ENCODE measurements around the gene LILRB3. TPM values are rescaled to one million over a fixed set of nuclear protein-coding genes. Genes with fewer than 3 reads are reported as not detected.
"Not testable (repeated sequence)": the region's sequence is repeated elsewhere in the genome, so short reads cannot be mapped to it uniquely, and the experiment has no call there.

LILRB3 gene
- 1 to 10 TPM; 1.7 to 5.1 TPM for total RNA-seq
- polyA plus RNA-seq (ENCODE audit: insufficient read length in 2 of 2) = under 1 TPM; 0.59 to 0.86 TPM
- long read RNA-seq, donor 1 = 0 reads
- long read RNA-seq, donor 2 = 0 reads
- long read RNA-seq, donor 3 = 0 reads
- long read RNA-seq, donor 4 = 0 reads

DNA sequence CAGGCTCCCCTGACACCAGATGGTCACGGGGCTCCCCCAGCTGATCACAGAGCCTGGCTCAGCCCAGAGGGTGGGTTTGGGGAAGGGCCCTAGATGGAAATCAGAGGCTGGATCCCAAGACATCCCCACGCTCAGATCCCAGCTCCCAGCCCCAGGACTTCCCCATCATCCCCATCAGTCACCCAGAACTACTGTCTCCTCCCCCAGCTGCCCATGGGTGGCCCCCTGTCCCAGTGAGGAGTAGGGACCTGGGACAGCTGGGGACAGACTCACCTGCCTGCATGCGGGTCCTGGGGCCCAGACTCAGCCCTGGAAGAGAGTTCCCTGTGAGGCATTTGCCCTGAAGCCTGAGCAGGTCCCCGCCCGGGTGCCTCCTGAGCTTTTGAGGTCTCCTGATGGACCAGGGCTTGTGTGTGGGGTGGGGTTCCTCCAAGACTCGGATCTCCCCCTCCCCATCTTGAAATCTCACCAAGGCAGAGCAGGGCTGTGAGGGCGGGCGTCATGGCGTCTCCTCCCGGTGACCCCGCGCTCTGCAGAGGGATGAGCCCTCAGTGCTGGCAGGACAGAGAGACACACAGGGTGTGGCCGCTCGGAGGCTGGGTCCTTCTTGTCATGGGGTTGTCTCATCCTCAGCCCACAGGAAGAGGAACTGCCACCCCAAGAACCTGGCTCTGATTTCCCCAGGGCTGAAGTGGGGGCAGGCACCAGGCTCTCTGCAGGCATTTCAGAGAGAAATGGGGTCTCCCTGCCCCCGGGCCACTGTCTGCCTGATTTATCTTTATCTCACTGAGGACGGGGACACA is at the start of gene LILRB3:
Gene LILRB3 (minus strand): TSS at position 534 of the 803 bp plus-strand sequence. CDS start 31 bp downstream, at position 503.
- not testable (repeated sequence) for H3K4me1 ChIP-seq (ENCODE audit: control insufficient read depth, insufficient read depth, low read length); H3K27ac ChIP-seq (ENCODE audit: low read depth, low read length); H3K36me3 ChIP-seq (ENCODE audit: control insufficient read depth, insufficient read depth, low read length); H3K27me3 ChIP-seq (ENCODE audit: control insufficient read depth, insufficient read depth, low read length); H3K9me3 ChIP-seq (ENCODE audit: control insufficient read depth, insufficient read depth, low read length); DNase-seq (ENCODE audit: low read depth in 4 of 6, low spot score in 6 of 6); H3K4me3 ChIP-seq (ENCODE audit: low read depth, low read length)
- WGBS (ENCODE audit: insufficient coverage) = 43% methylated on average over 3 of the region's 16 CpGs

DNA sequence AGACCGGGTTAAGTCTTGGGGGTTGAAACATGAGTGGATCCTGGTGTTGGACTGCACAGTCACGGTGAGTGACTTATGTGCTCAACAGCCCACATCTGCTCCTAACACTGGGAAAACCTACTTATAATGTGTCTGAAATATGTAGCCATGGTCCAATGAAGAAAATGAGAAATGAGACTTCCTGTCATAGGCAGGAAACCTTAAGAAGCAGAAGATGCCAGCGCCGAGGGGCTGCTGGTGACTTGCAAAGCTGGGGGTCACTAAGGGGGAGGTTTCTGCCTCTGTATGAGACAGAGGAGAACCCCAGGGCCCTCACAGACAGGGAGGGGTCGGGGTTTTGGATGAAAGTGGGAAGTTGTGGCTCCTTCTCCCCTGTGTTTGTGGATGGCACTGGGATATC is 49.4 kb upstream of the LILRB3 start:
- H3K36me3 ChIP-seq (ENCODE audit: control insufficient read depth, insufficient read depth, low read length); H3K27me3 ChIP-seq (ENCODE audit: control insufficient read depth, insufficient read depth, low read length); H3K4me3 ChIP-seq (ENCODE audit: low read depth, low read length); H3K9me3 ChIP-seq (ENCODE audit: control insufficient read depth, insufficient read depth, low read length); DNase-seq (ENCODE audit: low read depth in 4 of 6, low spot score in 6 of 6); H3K4me1 ChIP-seq (ENCODE audit: control insufficient read depth, insufficient read depth, low read length); H3K27ac ChIP-seq (ENCODE audit: low read depth, low read length): not testable (repeated sequence)
- 83% methylated on average over 2 of the region's 5 CpGs for WGBS (ENCODE audit: insufficient coverage)

DNA sequence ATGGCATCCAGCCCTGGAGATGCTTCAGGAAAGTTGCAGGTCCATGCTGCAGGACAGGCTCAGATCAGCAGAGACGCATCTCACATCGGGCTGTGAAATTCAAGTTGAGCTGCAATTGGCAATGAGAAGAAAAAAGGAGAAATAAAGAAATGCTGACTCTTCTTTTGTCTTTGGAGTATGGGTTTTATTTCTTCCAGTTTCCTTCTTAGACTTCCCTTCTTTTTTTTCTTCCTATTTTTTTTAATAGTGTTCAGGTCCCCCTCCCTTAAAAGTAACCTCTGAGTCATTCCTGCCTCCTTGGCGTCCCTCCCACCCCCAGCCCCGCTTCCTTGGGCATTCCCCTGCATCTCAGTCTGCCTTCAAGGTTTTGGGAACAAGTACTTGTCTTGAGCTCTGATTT is 48.8 kb upstream of the LILRB3 start:
- no CpG with 5 or more reads among the region's 4 CpGs for WGBS (ENCODE audit: insufficient coverage)
- H3K4me3 ChIP-seq (ENCODE audit: low read depth, low read length); H3K27me3 ChIP-seq (ENCODE audit: control insufficient read depth, insufficient read depth, low read length); H3K36me3 ChIP-seq (ENCODE audit: control insufficient read depth, insufficient read depth, low read length); DNase-seq (ENCODE audit: low read depth in 4 of 6, low spot score in 6 of 6); H3K27ac ChIP-seq (ENCODE audit: low read depth, low read length); H3K4me1 ChIP-seq (ENCODE audit: control insufficient read depth, insufficient read depth, low read length); H3K9me3 ChIP-seq (ENCODE audit: control insufficient read depth, insufficient read depth, low read length): not testable (repeated sequence)

DNA sequence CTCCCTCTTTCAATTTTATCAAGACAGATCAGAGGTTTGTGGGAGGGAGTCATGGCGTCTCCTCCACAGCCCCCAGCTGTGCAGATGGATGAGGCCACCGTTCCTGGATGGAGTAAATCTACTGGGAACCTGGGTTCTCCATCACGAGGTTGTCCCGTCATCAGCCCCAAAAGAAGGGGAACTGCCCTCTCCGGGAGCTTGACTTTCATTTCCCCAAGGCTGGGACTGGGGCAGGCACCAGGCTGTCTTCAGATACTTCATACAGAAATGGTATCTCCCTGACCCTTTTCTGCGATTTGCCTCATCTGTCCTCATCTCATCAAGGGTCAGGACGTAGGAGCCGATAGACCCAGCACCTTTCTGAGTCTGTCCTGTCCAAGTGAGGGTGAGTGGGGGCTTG is 48.3 kb upstream of the LILRB3 start:
- Histone ChIP-seq H3K4me3 (ENCODE audit: low read depth, low read length) (no peak overlapping the region), H3K4me1 (ENCODE audit: control insufficient read depth, insufficient read depth, low read length) (no peaks in the 10 kb centered on the region), H3K36me3 (ENCODE audit: control insufficient read depth, insufficient read depth, low read length) (no peaks in the 10 kb centered on the region), H3K27me3 (ENCODE audit: control insufficient read depth, insufficient read depth, low read length) (no peaks in the 10 kb centered on the region), H3K9me3 (ENCODE audit: control insufficient read depth, insufficient read depth, low read length) (no peaks in the 10 kb centered on the region), H3K27ac (ENCODE audit: low read depth, low read length) (no peak overlapping the region)
- DNase-seq (ENCODE audit: low read depth in 4 of 6, low spot score in 6 of 6) = no peak
- WGBS (ENCODE audit: insufficient coverage) = 75% methylated on average over 5 of the region's 8 CpGs

DNA sequence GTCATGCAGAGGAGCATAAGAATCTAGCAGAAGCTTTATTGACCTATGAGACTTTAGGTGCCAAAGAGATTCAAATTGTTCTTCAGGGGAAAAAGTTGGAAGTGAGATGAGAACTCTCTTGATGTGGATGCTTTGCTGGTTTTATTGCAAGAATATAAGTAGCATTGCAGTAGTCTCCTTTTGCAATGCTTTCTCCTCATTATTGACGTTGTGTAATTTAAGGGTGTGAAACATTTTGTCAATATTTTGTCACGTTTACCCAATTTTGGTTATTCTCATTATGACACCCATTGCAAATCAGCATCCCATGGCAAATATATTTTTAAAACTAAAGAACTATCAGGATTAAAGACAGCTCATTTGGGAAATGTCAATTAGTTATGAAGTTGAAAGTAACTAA is 46.1 kb upstream of the LILRB3 start:
- Histone ChIP-seq H3K36me3 (ENCODE audit: control insufficient read depth, insufficient read depth, low read length) (no peaks in the 10 kb centered on the region), H3K27ac (ENCODE audit: low read depth, low read length) (no peak overlapping the region), H3K4me1 (ENCODE audit: control insufficient read depth, insufficient read depth, low read length) (no peaks in the 10 kb centered on the region), H3K4me3 (ENCODE audit: low read depth, low read length) (no peak overlapping the region), H3K9me3 (ENCODE audit: control insufficient read depth, insufficient read depth, low read length) (no peaks in the 10 kb centered on the region), H3K27me3 (ENCODE audit: control insufficient read depth, insufficient read depth, low read length) (no peaks in the 10 kb centered on the region)
- no peak for DNase-seq (ENCODE audit: low read depth in 4 of 6, low spot score in 6 of 6)
- no CpG with 5 or more reads among the region's 2 CpGs for WGBS (ENCODE audit: insufficient coverage)

DNA sequence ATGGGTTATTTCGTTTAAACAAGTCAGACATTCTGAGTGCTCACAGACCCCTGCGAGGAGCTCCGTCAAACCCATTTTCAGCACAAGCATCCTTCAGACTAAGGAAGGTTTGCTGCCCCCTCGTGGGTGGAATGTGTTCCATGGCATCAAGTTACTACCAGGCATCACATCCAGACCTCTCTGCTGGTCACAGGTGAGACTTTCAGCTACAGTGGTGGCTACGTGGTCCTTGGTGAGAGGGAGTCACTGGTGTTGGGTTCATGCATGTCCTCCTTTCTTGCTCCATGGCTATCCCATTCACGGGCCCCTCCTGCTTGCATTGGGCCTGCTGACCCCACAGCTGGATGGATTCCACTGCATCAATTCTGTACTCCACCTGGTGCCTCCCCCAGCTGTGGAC is 43.3 kb upstream of the LILRB3 start:
- Histone ChIP-seq H3K27me3 (ENCODE audit: control insufficient read depth, insufficient read depth, low read length) (no peaks in the 10 kb centered on the region), H3K27ac (ENCODE audit: low read depth, low read length) (no peak overlapping the region), H3K4me3 (ENCODE audit: low read depth, low read length) (no peak overlapping the region), H3K9me3 (ENCODE audit: control insufficient read depth, insufficient read depth, low read length) (no peaks in the 10 kb centered on the region), H3K36me3 (ENCODE audit: control insufficient read depth, insufficient read depth, low read length) (no peaks in the 10 kb centered on the region), H3K4me1 (ENCODE audit: control insufficient read depth, insufficient read depth, low read length) (no peaks in the 10 kb centered on the region)
- 0% methylated on average over 2 of the region's 6 CpGs for WGBS (ENCODE audit: insufficient coverage)
- peak in 5 of 6 donors; percentile 10 to 81 (median 29) for DNase-seq (ENCODE audit: low read depth in 4 of 6, low spot score in 6 of 6)

DNA sequence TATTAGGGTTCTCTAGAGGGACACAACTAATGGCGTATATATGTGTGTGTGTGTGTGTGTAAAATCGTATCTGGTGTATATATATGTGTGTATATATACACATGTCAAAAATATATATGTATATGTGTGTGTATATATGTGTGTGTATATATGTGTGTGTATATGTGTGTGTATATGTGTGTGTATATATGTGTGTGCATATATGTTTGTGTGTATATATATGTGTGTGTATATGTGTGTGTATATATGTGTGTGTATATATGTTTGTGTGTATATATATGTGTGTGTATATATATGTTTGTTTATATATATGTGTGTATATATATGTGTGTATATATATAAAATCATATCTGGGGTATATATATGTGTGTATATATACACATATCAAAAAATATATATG is 39.7 kb upstream of the LILRB3 start:
- H3K27me3 ChIP-seq (ENCODE audit: control insufficient read depth, insufficient read depth, low read length) = no peaks in the 10 kb centered on the region
- DNase-seq (ENCODE audit: low read depth in 4 of 6, low spot score in 6 of 6) = no peak
- WGBS (ENCODE audit: insufficient coverage) = 80% methylated on average over 1 of the region's 2 CpGs
- H3K9me3 ChIP-seq (ENCODE audit: control insufficient read depth, insufficient read depth, low read length) = no peaks in the 10 kb centered on the region
- H3K4me1 ChIP-seq (ENCODE audit: control insufficient read depth, insufficient read depth, low read length) = no peaks in the 10 kb centered on the region
- no peak overlapping the region for H3K27ac ChIP-seq (ENCODE audit: low read depth, low read length)
- H3K4me3 ChIP-seq (ENCODE audit: low read depth, low read length) = no peak overlapping the region
- no peaks in the 10 kb centered on the region for H3K36me3 ChIP-seq (ENCODE audit: control insufficient read depth, insufficient read depth, low read length)

DNA sequence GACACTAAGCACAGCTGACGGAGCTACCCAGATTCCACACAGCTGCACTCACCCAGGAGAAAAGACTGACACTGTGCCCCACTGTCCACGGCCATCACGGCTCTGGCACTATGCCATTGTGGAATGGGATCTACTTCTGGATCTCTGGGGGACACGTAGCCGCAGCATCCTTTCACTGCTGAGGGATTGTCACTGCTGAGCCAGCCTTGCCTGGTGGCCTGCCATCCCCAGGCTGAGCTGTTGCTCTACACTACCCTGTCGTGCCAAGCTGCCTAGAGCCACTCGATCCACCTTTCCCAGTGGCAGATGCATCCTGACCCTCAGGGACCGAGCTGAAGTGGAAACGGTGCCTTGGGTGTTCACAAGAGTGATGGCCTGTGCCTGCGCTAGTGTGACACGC is 39.3 kb upstream of the LILRB3 start:
- 81% methylated on average over 11 of the region's 11 CpGs for WGBS (ENCODE audit: insufficient coverage)
- H3K9me3 ChIP-seq (ENCODE audit: control insufficient read depth, insufficient read depth, low read length) = no peaks in the 10 kb centered on the region
- no peaks in the 10 kb centered on the region for H3K4me1 ChIP-seq (ENCODE audit: control insufficient read depth, insufficient read depth, low read length)
- no peak overlapping the region for H3K4me3 ChIP-seq (ENCODE audit: low read depth, low read length)
- no peak overlapping the region for H3K27ac ChIP-seq (ENCODE audit: low read depth, low read length)
- no peak for DNase-seq (ENCODE audit: low read depth in 4 of 6, low spot score in 6 of 6)
- H3K27me3 ChIP-seq (ENCODE audit: control insufficient read depth, insufficient read depth, low read length) = no peaks in the 10 kb centered on the region
- H3K36me3 ChIP-seq (ENCODE audit: control insufficient read depth, insufficient read depth, low read length) = no peaks in the 10 kb centered on the region

DNA sequence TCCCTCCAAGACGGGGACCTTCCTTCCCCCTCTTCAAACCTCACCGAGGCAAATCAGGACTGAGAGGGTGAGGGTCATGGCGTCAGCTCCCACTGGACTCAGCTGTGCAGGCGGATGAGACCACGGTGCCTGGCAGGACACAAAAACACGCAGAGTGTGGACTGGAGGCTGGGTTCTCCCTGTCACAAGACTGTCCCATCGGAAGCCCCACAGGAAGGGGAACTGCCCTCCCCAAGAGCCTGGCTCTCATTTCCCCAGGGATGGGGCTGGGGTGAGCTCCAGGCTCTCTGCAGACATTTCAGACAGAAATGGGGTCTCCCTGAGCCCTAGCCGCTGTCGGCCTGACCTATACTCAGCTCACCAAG is 34.3 kb upstream of the LILRB3 start, which contains the start of gene LILRB5:
Gene LILRB5 (minus strand): TSS at position 158 of the 365 bp plus-strand sequence. CDS start 80 bp downstream, at position 78.
- DNase-seq (ENCODE audit: low read depth in 4 of 6, low spot score in 6 of 6) = no peak
- Histone ChIP-seq H3K4me1 (ENCODE audit: control insufficient read depth, insufficient read depth, low read length) (no peaks in the 10 kb centered on the region), H3K27ac (ENCODE audit: low read depth, low read length) (no peak within 1 kb of the TSS), H3K9me3 (ENCODE audit: control insufficient read depth, insufficient read depth, low read length) (no peaks in the 10 kb centered on the region), H3K27me3 (ENCODE audit: control insufficient read depth, insufficient read depth, low read length) (peaks cover 2% of the 10 kb centered on the region), H3K4me3 (ENCODE audit: low read depth, low read length) (no peak within 1 kb of the TSS), H3K36me3 (ENCODE audit: control insufficient read depth, insufficient read depth, low read length) (no peaks in the 10 kb centered on the region)
- WGBS (ENCODE audit: insufficient coverage) = 75% methylated on average over 9 of the region's 9 CpGs

Measured in spinal cord (tissue), 10 donors.